Parathyroid adenoma (tissue), 2 donors: ENCODE results near the gene CMTM8.

ENCODE experiments used
- H2AFZ ChIP-seq: fragments of 300-600 bp; sonication (generic); one replicate; pipeline ENCODE4 v1.7.0; 2017; ENCODE audit warnings: antibody characterized with exemption, mild to moderate bottlenecking
- H3K27ac ChIP-seq: fragments of 300-600 bp; sonication (generic); one replicate; pipeline ENCODE4 v1.7.0; 2017
- H3K27me3 ChIP-seq: fragments of 300-600 bp; sonication (generic); one replicate; pipeline ENCODE4 v1.7.0; 2017; ENCODE audit warnings: low read length; ENCODE audit not compliant: control insufficient read depth, insufficient read depth
- H3K36me3 ChIP-seq: fragments of 300-600 bp; sonication (generic); one replicate; pipeline ENCODE4 v1.7.0; 2017; ENCODE audit warnings: low read length; ENCODE audit not compliant: control insufficient read depth, insufficient read depth
- H3K4me1 ChIP-seq: fragments of 300-600 bp; sonication (generic); one replicate; pipeline ENCODE4 v1.7.0; 2017; ENCODE audit warnings: control low read depth
- H3K4me2 ChIP-seq: fragments of 300-600 bp; sonication (generic); one replicate; pipeline ENCODE4 v1.7.0; 2017; ENCODE audit warnings: low read length
- H3K4me3 ChIP-seq: fragments of 300-600 bp; sonication (generic); one replicate; pipeline ENCODE4 v1.7.0; 2017; ENCODE audit warnings: low read depth, low read length
- H3K79me2 ChIP-seq: fragments of 300-600 bp; sonication (generic); one replicate; pipeline ENCODE4 v1.7.0; 2017; ENCODE audit warnings: control low read depth
- H3K9ac ChIP-seq: fragments of 300-600 bp; sonication (generic); one replicate; pipeline ENCODE4 v1.7.0; 2017; ENCODE audit warnings: mild to moderate bottlenecking
- H3K9me3 ChIP-seq: fragments of 300-600 bp; sonication (generic); one replicate; pipeline ENCODE4 v1.7.0; 2017; ENCODE audit warnings: low read length; ENCODE audit not compliant: control insufficient read depth
- TF ChIP-seq, protein P1 (sequence below): fragments of 300-600 bp; sonication (generic); IDR thresholded peaks from one replicate; pipeline ENCODE4 v1.7.0; 2017; ENCODE audit warnings: antibody characterized with exemption, mild to moderate bottlenecking
- donor health status: primary hyperparathyroidism.

CMTM8 gene

GRCh38 chr3:32200992-32201758, 37.3 kb upstream of the CMTM8 start:
- TF ChIP-seq, protein P1, sequence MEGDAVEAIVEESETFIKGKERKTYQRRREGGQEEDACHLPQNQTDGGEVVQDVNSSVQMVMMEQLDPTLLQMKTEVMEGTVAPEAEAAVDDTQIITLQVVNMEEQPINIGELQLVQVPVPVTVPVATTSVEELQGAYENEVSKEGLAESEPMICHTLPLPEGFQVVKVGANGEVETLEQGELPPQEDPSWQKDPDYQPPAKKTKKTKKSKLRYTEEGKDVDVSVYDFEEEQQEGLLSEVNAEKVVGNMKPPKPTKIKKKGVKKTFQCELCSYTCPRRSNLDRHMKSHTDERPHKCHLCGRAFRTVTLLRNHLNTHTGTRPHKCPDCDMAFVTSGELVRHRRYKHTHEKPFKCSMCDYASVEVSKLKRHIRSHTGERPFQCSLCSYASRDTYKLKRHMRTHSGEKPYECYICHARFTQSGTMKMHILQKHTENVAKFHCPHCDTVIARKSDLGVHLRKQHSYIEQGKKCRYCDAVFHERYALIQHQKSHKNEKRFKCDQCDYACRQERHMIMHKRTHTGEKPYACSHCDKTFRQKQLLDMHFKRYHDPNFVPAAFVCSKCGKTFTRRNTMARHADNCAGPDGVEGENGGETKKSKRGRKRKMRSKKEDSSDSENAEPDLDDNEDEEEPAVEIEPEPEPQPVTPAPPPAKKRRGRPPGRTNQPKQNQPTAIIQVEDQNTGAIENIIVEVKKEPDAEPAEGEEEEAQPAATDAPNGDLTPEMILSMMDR: no peak
- no peak overlapping the region for H3K4me2 ChIP-seq
- H3K4me1 ChIP-seq: peaks cover 7% of the 10 kb centered on the region
- no peaks in the 10 kb centered on the region for H3K27me3 ChIP-seq
- H3K36me3 ChIP-seq: no peaks in the 10 kb centered on the region
- no peak overlapping the region for H2AFZ ChIP-seq
- peak overlapping the region; percentile 59 for H3K27ac ChIP-seq
- no peaks in the 10 kb centered on the region for H3K9me3 ChIP-seq
- H3K4me3 ChIP-seq: no peak overlapping the region
- no peak overlapping the region for H3K9ac ChIP-seq
- no peaks in the 10 kb centered on the region for H3K79me2 ChIP-seq

DNA sequence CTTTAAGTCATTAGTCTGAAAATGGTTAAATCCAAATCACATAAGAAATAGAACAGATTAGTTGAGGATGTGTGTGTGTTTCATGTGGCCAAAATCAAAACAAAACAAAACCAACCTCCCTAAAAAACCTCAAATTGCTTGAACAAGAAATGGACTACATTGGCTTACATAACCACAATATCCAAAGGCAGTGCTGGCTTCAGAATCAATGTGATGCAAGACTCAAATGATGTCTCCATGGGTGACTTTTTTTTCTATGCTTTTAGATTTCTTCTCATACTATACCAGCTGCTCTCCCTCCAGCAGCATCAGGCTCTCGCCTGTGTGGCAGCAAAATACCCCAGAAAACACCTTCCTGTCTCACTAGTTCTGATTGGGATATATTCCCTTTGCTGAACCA, 36.0 kb upstream of the CMTM8 start:
- Histone ChIP-seq H2AFZ (no peak overlapping the region), H3K79me2 (no peaks in the 10 kb centered on the region), H3K4me3 (no peak overlapping the region), H3K27ac (peak overlapping the region; percentile 59), H3K4me2 (no peak overlapping the region), H3K9me3 (no peaks in the 10 kb centered on the region), H3K27me3 (no peaks in the 10 kb centered on the region), H3K9ac (no peak overlapping the region), H3K36me3 (no peaks in the 10 kb centered on the region), H3K4me1 (no peaks in the 10 kb centered on the region)
- TF ChIP-seq, protein P1: no peak

GRCh38 chr3:32203854-32204253, 34.6 kb upstream of the CMTM8 start:
- Histone ChIP-seq H3K4me1 (no peaks in the 10 kb centered on the region), H3K27me3 (no peaks in the 10 kb centered on the region), H3K79me2 (no peaks in the 10 kb centered on the region), H3K4me2 (no peak overlapping the region), H3K36me3 (no peaks in the 10 kb centered on the region), H3K9me3 (no peaks in the 10 kb centered on the region), H3K4me3 (no peak overlapping the region), H2AFZ (no peak overlapping the region), H3K9ac (no peak overlapping the region), H3K27ac (no peak overlapping the region)
- TF ChIP-seq, protein P1: no peak

DNA sequence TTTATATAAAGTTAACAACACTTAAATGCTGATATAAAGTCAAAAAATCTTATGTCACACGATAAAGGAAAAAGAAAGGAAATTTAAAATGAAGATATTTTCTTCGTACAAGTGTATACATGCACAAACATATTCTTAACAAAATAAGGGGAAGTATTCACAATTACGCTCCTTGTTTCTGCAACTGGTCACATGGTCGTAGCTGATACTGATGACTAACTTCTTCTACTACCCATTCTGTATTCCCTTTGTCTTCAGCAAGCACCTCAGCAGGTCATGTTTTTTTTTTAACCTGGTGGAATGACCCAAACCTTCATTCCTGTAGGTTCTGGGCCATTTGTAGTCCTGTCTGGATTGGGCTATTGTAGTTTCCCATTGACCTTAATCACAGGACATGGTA, 30.0 kb upstream of the CMTM8 start:
- no peak overlapping the region for H3K27ac ChIP-seq
- no peak overlapping the region for H3K4me2 ChIP-seq
- H3K27me3 ChIP-seq: no peaks in the 10 kb centered on the region
- TF ChIP-seq, protein P1: no peak
- H3K4me3 ChIP-seq: no peak overlapping the region
- H3K9ac ChIP-seq: no peak overlapping the region
- no peaks in the 10 kb centered on the region for H3K79me2 ChIP-seq
- H3K9me3 ChIP-seq: no peaks in the 10 kb centered on the region
- no peak overlapping the region for H2AFZ ChIP-seq
- H3K4me1 ChIP-seq: no peaks in the 10 kb centered on the region
- H3K36me3 ChIP-seq: no peaks in the 10 kb centered on the region

GRCh38 chr3:32215185-32215584, 23.3 kb upstream of the CMTM8 start:
- H3K4me2 ChIP-seq: no peak overlapping the region
- H3K9ac ChIP-seq: no peak overlapping the region
- TF ChIP-seq, protein P1: no peak

More at GRCh38 chr3:32215185-32215584, 23.3 kb upstream of the CMTM8 start:
- Histone ChIP-seq H3K9me3 (no peaks in the 10 kb centered on the region), H3K4me3 (no peak overlapping the region), H2AFZ (no peak overlapping the region), H3K4me1 (no peaks in the 10 kb centered on the region), H3K27ac (no peak overlapping the region), H3K27me3 (no peaks in the 10 kb centered on the region), H3K36me3 (no peaks in the 10 kb centered on the region), H3K79me2 (no peaks in the 10 kb centered on the region)
